H1 (cell line): ENCODE measurements around the gene RASL10B.

Experiments used
- ATF3 ChIP-seq: IDR thresholded peaks from 2 replicates; pipeline ENCODE4 v1.6.1; 2011; ENCODE audit warnings: low read depth, mild to moderate bottlenecking, low read length; ENCODE audit not compliant: insufficient read depth
- CTCF ChIP-seq, 3 experiments: IDR thresholded peaks; 1 replicate in 2 of 3; 2 replicates in 1 of 3; pipeline versions ENCODE4 v1.5.1 to v1.6.1; 2011; ENCODE audit warnings: low read length in 3 of 3, mild to moderate bottlenecking in 3 of 3, inconsistent platforms in 2 of 3, low read depth in 1 of 3, moderate library complexity in 1 of 3; ENCODE audit not compliant: insufficient read depth in 1 of 3; ENCODE audit errors: control extremely low read depth in 1 of 3
- EP300 ChIP-seq, 2 experiments: IDR thresholded peaks; 1 replicate in 1 of 2; 2 replicates in 1 of 2; pipeline ENCODE4 v1.6.1; 2011 to 2012; ENCODE audit warnings: low read depth in 2 of 2, low read length in 2 of 2, mild to moderate bottlenecking in 2 of 2, borderline replicate concordance in 1 of 2, inconsistent platforms in 1 of 2, moderate library complexity in 1 of 2
- EZH2 ChIP-seq: fragments of 200-600 bp; sonication (generic); IDR thresholded peaks from 2 replicates; pipeline ENCODE4 v1.7.1; 2012; ENCODE audit warnings: low read depth, mild to moderate bottlenecking, moderate library complexity, low read length, inconsistent platforms; ENCODE audit not compliant: severe bottlenecking
- MAFK ChIP-seq: IDR thresholded peaks from 2 replicates; pipeline ENCODE4 v1.6.1; 2012; ENCODE audit warnings: low read depth, mild to moderate bottlenecking, improper control_type of control experiment, low read length
- MAX ChIP-seq: IDR thresholded peaks from 2 replicates; pipeline ENCODE4 v1.6.1; 2012; ENCODE audit warnings: inconsistent platforms
- POLR2A ChIP-seq, 2 experiments: IDR thresholded peaks; 1 replicate in 1 of 2; 2 replicates in 1 of 2; pipeline ENCODE4 v1.6.1; 2011; ENCODE audit warnings: low read depth in 2 of 2, low read length in 2 of 2, mild to moderate bottlenecking in 2 of 2; ENCODE audit errors: control extremely low read depth in 1 of 2
- POLR2AphosphoS5 ChIP-seq: IDR thresholded peaks from 2 replicates; pipeline ENCODE4 v1.6.1; 2011; ENCODE audit warnings: low read depth, low read length
- RAD21 ChIP-seq, 2 experiments: IDR thresholded peaks in 1 of 2; conservative IDR thresholded peaks in 1 of 2; 2 replicates each; pipeline ENCODE4 v1.6.1; 2011; ENCODE audit warnings: low read depth in 2 of 2, low read length in 2 of 2, improper control_type of control experiment in 1 of 2, inconsistent platforms in 1 of 2, mild to moderate bottlenecking in 1 of 2, moderate library complexity in 1 of 2
- RNF2 ChIP-seq: fragments of 200-900, 300-1000 bp; sonication (generic); IDR thresholded peaks from 2 replicates; pipeline ENCODE4 v1.7.1; 2016; ENCODE audit warnings: borderline replicate concordance, low read depth, mild to moderate bottlenecking, antibody characterized with exemption, low read length; ENCODE audit not compliant: poor library complexity, severe bottlenecking; ENCODE audit errors: missing control alignments
- SIN3A ChIP-seq, 2 experiments: IDR thresholded peaks in 1 of 2; conservative IDR thresholded peaks in 1 of 2; 2 replicates each; pipeline ENCODE4 v1.6.1; 2011 to 2012; ENCODE audit warnings: low read length in 2 of 2, improper control_type of control experiment in 1 of 2, low read depth in 1 of 2, mild to moderate bottlenecking in 1 of 2
- TAF1 ChIP-seq: IDR thresholded peaks from 2 replicates; pipeline ENCODE4 v1.6.1; 2011; ENCODE audit warnings: mild to moderate bottlenecking, low read depth, low read length
- USF2 ChIP-seq: IDR thresholded peaks from 2 replicates; pipeline ENCODE4 v1.6.1; 2011; ENCODE audit warnings: low read length, improper control_type of control experiment

GRCh38 chr17:35736236-35736635 is 4.8 kb downstream of the RASL10B start:
- no peak for TF ChIP-seq CTCF (IDR thresholded peaks at IDR 0.05; ENCODE audit: control extremely low read depth in 1 of 3, insufficient read depth in 1 of 3, low read depth in 1 of 3, low read length in 3 of 3)
- no peak for TF ChIP-seq POLR2AphosphoS5
- TF ChIP-seq SIN3A (conservative IDR thresholded peaks at IDR 0.05 in 1 of 2, IDR thresholded peaks at IDR 0.05 in 1 of 2; ENCODE audit: low read depth in 1 of 2, low read length in 2 of 2) = no peak
- TF ChIP-seq MAFK = no peak
- TF ChIP-seq EZH2 = no peak
- TF ChIP-seq EP300 (IDR thresholded peaks at IDR 0.05; ENCODE audit: borderline replicate concordance in 1 of 2, low read depth in 2 of 2, low read length in 2 of 2) = no peak
- no peak for TF ChIP-seq RNF2
- TF ChIP-seq USF2 = no peak
- TF ChIP-seq TAF1 = no peak
- no peak for TF ChIP-seq RAD21 (IDR thresholded peaks at IDR 0.05 in 1 of 2, conservative IDR thresholded peaks at IDR 0.05 in 1 of 2; ENCODE audit: low read depth in 2 of 2, low read length in 2 of 2)
- no peak for TF ChIP-seq POLR2A (IDR thresholded peaks at IDR 0.05; ENCODE audit: control extremely low read depth in 1 of 2, low read depth in 2 of 2, low read length in 2 of 2)
- no peak for TF ChIP-seq MAX
- no peak for TF ChIP-seq ATF3
